ENCODE results near the gene DHRS9. TPM values are rescaled to one million over a fixed set of nuclear protein-coding genes. Genes with fewer than 3 reads are reported as not detected.
A peak's percentile ranks its signal among the peaks of the same experiment; 100 is the strongest.

The DHRS9 gene
- total RNA-seq, 2 donors from 2014 or later: 31.4 to 135 TPM

GRCh38 chr2:169091256-169091655, 21.9 kb downstream of the DHRS9 start:
- Histone ChIP-seq H3K27me3 (no peaks in the 10 kb centered on the region), H3K36me3 (peaks cover 8% of the 10 kb centered on the region), H3K9me3 (no peaks in the 10 kb centered on the region), H3K27ac (no peak overlapping the region), H3K4me3 (no peak overlapping the region), H3K4me1 (peaks cover 0 to 27% of the 10 kb centered on the region in 2 donors)
- no peak for DNase-seq (ENCODE audit: low spot score)
- TF ChIP-seq CTCF (IDR thresholded peaks at IDR 0.05): no peak

GRCh38 chr2:169091761-169092519, 22.6 kb downstream of the DHRS9 start:
- no peak for TF ChIP-seq CTCF (IDR thresholded peaks at IDR 0.05)
- Histone ChIP-seq H3K27ac (no peak overlapping the region), H3K4me3 (no peak overlapping the region), H3K4me1 (peaks cover 0 to 25% of the 10 kb centered on the region in 2 donors), H3K27me3 (no peaks in the 10 kb centered on the region), H3K36me3 (peaks cover 15% of the 10 kb centered on the region), H3K9me3 (no peaks in the 10 kb centered on the region)
- no peak for DNase-seq (ENCODE audit: low spot score)

GRCh38 chr2:169093535-169093934, 24.2 kb downstream of the DHRS9 start:
- Histone ChIP-seq H3K4me3 (no peak overlapping the region), H3K4me1 (peaks cover 0 to 14% of the 10 kb centered on the region in 2 donors), H3K27ac (peak overlapping the region in 1 of 2 donors; percentile 57), H3K27me3 (no peaks in the 10 kb centered on the region), H3K9me3 (no peaks in the 10 kb centered on the region), H3K36me3 (peaks cover 16% of the 10 kb centered on the region)
- no peak for TF ChIP-seq CTCF (IDR thresholded peaks at IDR 0.05)
- no peak for DNase-seq (ENCODE audit: low spot score)

GRCh38 chr2:169094676-169095075, 25.3 kb downstream of the DHRS9 start:
- Histone ChIP-seq H3K4me3 (no peak overlapping the region), H3K36me3 (peaks cover 16% of the 10 kb centered on the region), H3K27me3 (no peaks in the 10 kb centered on the region), H3K27ac (no peak overlapping the region), H3K9me3 (no peaks in the 10 kb centered on the region), H3K4me1 (peaks cover 0 to 8% of the 10 kb centered on the region in 2 donors)
- DNase-seq (ENCODE audit: low spot score): no peak
- no peak for TF ChIP-seq CTCF (IDR thresholded peaks at IDR 0.05)

- DNase-seq (ENCODE audit: low spot score): no peak
- H3K4me3 ChIP-seq: no peak overlapping the region
- peaks cover 16% of the 10 kb centered on the region for H3K36me3 ChIP-seq
- no peaks in the 10 kb centered on the region for H3K27me3 ChIP-seq
- no peak for TF ChIP-seq CTCF (IDR thresholded peaks at IDR 0.05)
- H3K4me1 ChIP-seq: peaks cover 0 to 8% of the 10 kb centered on the region in 2 donors
- H3K9me3 ChIP-seq: no peaks in the 10 kb centered on the region
- peak overlapping the region in 1 of 2 donors; percentile 61 for H3K27ac ChIP-seq
These were observed 26.3 kb downstream of the DHRS9 start for GRCh38 chr2:169095621-169096105.
